GM12873 (cell line): ENCODE measurements around the gene SLC16A1.

Experiments used
- CTCF ChIP-seq: IDR thresholded peaks from 2 replicates; pipeline ENCODE4 v1.5.1; 2012; ENCODE audit warnings: low read depth, mild to moderate bottlenecking, moderate library complexity, low read length, control low read depth; ENCODE audit not compliant: insufficient read depth; ENCODE audit errors: missing control alignments

The SLC16A1 gene

GRCh38 chr1:112992780-112993179 lies 36.8 kb upstream of the SLC16A1 start:
- TF ChIP-seq CTCF, result no peak

GRCh38 chr1:112991402-112992120 lies 35.6 kb upstream of the SLC16A1 start:
- TF ChIP-seq CTCF, result no peak

GRCh38 chr1:112990271-112990670 lies 34.3 kb upstream of the SLC16A1 start:
- TF ChIP-seq CTCF, result no peak

- no peak for TF ChIP-seq CTCF
Observed at GRCh38 chr1:112988367-112988766, 32.4 kb upstream of the SLC16A1 start.

GRCh38 chr1:112985123-112985522 lies 29.1 kb upstream of the SLC16A1 start:
- no peak for TF ChIP-seq CTCF

GRCh38 chr1:112983537-112984131 lies 27.6 kb upstream of the SLC16A1 start:
- no peak for TF ChIP-seq CTCF

GRCh38 chr1:112982853-112983536 lies 27.0 kb upstream of the SLC16A1 start:
- TF ChIP-seq CTCF, result no peak
